HCT116 (cell line): ENCODE measurements around the gene ZYG11B. TPM values are rescaled to one million over a fixed set of nuclear protein-coding genes. Genes with fewer than 3 reads are reported as not detected.
"Not testable (repeated sequence)": the region's sequence is repeated elsewhere in the genome, so short reads cannot be mapped to it uniquely, and the experiment has no call there.

Experiments
- ATAC-seq: fragments of 200-7000 bp; cut with Tn5 transposase; 2 replicates; pipeline ENCODE4 v1.9.1; 2020; ENCODE audit warnings: mild to moderate bottlenecking, moderate library complexity
- BruUV-seq: library from RNA; stranded (reverse); fragments of 400-500 nt; replicated peaks from 2 replicates; lab custom pipeline; 2021; lab: Mats Ljungman, UMichigan
- CTCF ChIA-PET: fragments of 300-600 bp; sonication (Branson Sonifier 250); formaldehyde crosslinking; loops from one replicate; lab custom pipeline; 2021; ENCODE audit warnings: antibody characterized with exemption; lab: Charles Lee
- POLR2A ChIA-PET: fragments of 300-600, 350-600 bp; sonication (Branson Sonifier 250); formaldehyde crosslinking; loops from one replicate; lab custom pipeline; 2021; ENCODE audit warnings: antibody characterized with exemption; lab: Charles Lee
- RAD21 ChIA-PET, 2 experiments: fragments of 300-600 bp; sonication (Branson Sonifier 250); formaldehyde crosslinking; loops; one replicate each; lab custom pipeline; 2023; ENCODE audit warnings: low total read pairs in 2 of 2; ENCODE audit not compliant: uncharacterized antibody in 2 of 2, unreplicated experiment in 2 of 2, low non-redundant PET in 1 of 2; lab: Charles Lee
- DNase-seq: peaks from one replicate; pipeline ENCODE4 v3.0.0-alpha.2; 2010; ENCODE audit warnings: low read depth, low spot score
- H2AFZ ChIP-seq: fragments of 200-600 bp; shearing (Covaris generic), sonication (generic); 2 replicates; pipeline ENCODE4 v1.6.1; 2017; ENCODE audit warnings: low read depth, mixed run types, mixed read lengths, antibody characterized with exemption, low read length; ENCODE audit not compliant: poor library complexity, severe bottlenecking
- H3K27ac ChIP-seq: 2 replicates; pipeline ENCODE4 v1.5.1; 2012; ENCODE audit warnings: low read depth, low read length
- H3K27me3 ChIP-seq: fragments of 200-600 bp; sonication (generic); 2 replicates; pipeline ENCODE4 v1.6.1; 2016; ENCODE audit warnings: mixed run types, low read length, mixed read lengths; ENCODE audit not compliant: insufficient read depth
- H3K36me3 ChIP-seq, 2 experiments: fragments of 200-500 bp in 1 of 2; fragments of 200-600 bp in 1 of 2; sonication (Bioruptor generic) in 1 of 2; sonication (generic) in 1 of 2; 2 replicates each; pipeline versions ENCODE4 v1.5.1 to v1.6.1; 2014 to 2016; ENCODE audit warnings: low read length in 2 of 2, inconsistent platforms in 1 of 2, mixed read lengths in 1 of 2, mixed run types in 1 of 2; ENCODE audit not compliant: insufficient read depth in 2 of 2, control insufficient read depth in 1 of 2
- H3K4me1 ChIP-seq, 2 experiments: fragments of 200-600 bp in 1 of 2; sonication (generic) in 1 of 2; 2 replicates each; pipeline versions ENCODE4 v1.5.1 to v1.6.1; 2012 to 2017; ENCODE audit warnings: low read length in 2 of 2, inconsistent platforms in 1 of 2, mild to moderate bottlenecking in 1 of 2, mixed read lengths in 1 of 2, mixed run types in 1 of 2, moderate library complexity in 1 of 2; ENCODE audit not compliant: insufficient read depth in 2 of 2, control insufficient read depth in 1 of 2
- H3K4me2 ChIP-seq: fragments of 200-600 bp; sonication (generic); 2 replicates; pipeline ENCODE4 v1.6.1; 2017; ENCODE audit warnings: mixed run types, low read length, mixed read lengths
- H3K4me3 ChIP-seq, 2 experiments: fragments of 200-600 bp in 1 of 2; sonication (generic) in 1 of 2; replicated peaks in 1 of 2; 2 replicates each; pipeline ENCODE4 v1.5.1; 2011 to 2016; ENCODE audit warnings: low read length in 2 of 2, control low read depth in 1 of 2, low read depth in 1 of 2, mild to moderate bottlenecking in 1 of 2, mixed read lengths in 1 of 2, mixed run types in 1 of 2
- H3K79me2 ChIP-seq: fragments of 200-600 bp; sonication (generic); 2 replicates; pipeline ENCODE4 v1.6.1; 2017; ENCODE audit warnings: mild to moderate bottlenecking, mixed run types, low read length, moderate library complexity, mixed read lengths; ENCODE audit not compliant: insufficient read depth
- H3K9ac ChIP-seq: fragments of 200-600 bp; sonication (generic); 2 replicates; pipeline ENCODE4 v1.6.1; 2016; ENCODE audit warnings: low read length, mixed read lengths
- H3K9me2 ChIP-seq: fragments of 200-600 bp; sonication (generic), shearing (Covaris generic); 2 replicates; pipeline ENCODE4 v1.6.1; 2017; ENCODE audit warnings: mixed run types, mild to moderate bottlenecking, moderate library complexity; ENCODE audit not compliant: insufficient read depth
- H3K9me3 ChIP-seq, 2 experiments: fragments of 200-500 bp in 1 of 2; fragments of 200-600 bp in 1 of 2; sonication (Bioruptor generic) in 1 of 2; sonication (generic) in 1 of 2; 2 replicates each; pipeline ENCODE4 v1.6.1; 2014 to 2017; ENCODE audit warnings: low read length in 2 of 2, mixed read lengths in 2 of 2, inconsistent platforms in 1 of 2, low read depth in 1 of 2, mild to moderate bottlenecking in 1 of 2, mixed run types in 1 of 2, moderate library complexity in 1 of 2; ENCODE audit not compliant: control insufficient read depth in 1 of 2, insufficient read depth in 1 of 2
- H4K20me1 ChIP-seq: fragments of 200-600 bp; sonication (generic), shearing (Covaris generic); 2 replicates; pipeline ENCODE4 v1.6.1; 2017; ENCODE audit warnings: mixed run types, mild to moderate bottlenecking, moderate library complexity; ENCODE audit not compliant: insufficient read depth
- CTCF ChIP-seq, 3 experiments: fragments of 200-600 bp in 1 of 3; sonication (generic) in 1 of 3; IDR thresholded peaks in 2 of 3; conservative IDR thresholded peaks in 1 of 3; 2 replicates each; pipeline ENCODE4 v1.5.1; 2012 to 2017; ENCODE audit warnings: low read depth in 2 of 3, low read length in 2 of 3, antibody characterized with exemption in 1 of 3, borderline replicate concordance in 1 of 3, control low read depth in 1 of 3, mild to moderate bottlenecking in 1 of 3, mixed read lengths in 1 of 3, mixed run types in 1 of 3, moderate library complexity in 1 of 3; ENCODE audit not compliant: insufficient read depth in 1 of 3
- ELF1 ChIP-seq: IDR thresholded peaks from 2 replicates; pipeline ENCODE4 v1.6.1; 2012; ENCODE audit warnings: low read depth, borderline replicate concordance
- EZH2phosphoT487 ChIP-seq: fragments of 200-600 bp; IDR thresholded peaks from 2 replicates; pipeline ENCODE4 v1.6.1; 2018; ENCODE audit warnings: antibody characterized with exemption, borderline replicate concordance
- FOSL1 ChIP-seq: IDR thresholded peaks from 2 replicates; pipeline ENCODE4 v1.6.1; 2012; ENCODE audit warnings: low read depth
- SP1 ChIP-seq: IDR thresholded peaks from 2 replicates; pipeline ENCODE4 v1.6.1; 2012; ENCODE audit warnings: low read depth
- YY1 ChIP-seq: IDR thresholded peaks from 2 replicates; pipeline ENCODE4 v1.6.1; 2011; ENCODE audit warnings: low read length, low read depth, moderate library complexity, mild to moderate bottlenecking; ENCODE audit not compliant: insufficient replicate concordance; ENCODE audit errors: extremely low read depth
- ZBTB33 ChIP-seq: IDR thresholded peaks from 2 replicates; pipeline ENCODE4 v1.6.1; 2011; ENCODE audit warnings: mild to moderate bottlenecking, low read length, moderate library complexity; ENCODE audit not compliant: insufficient replicate concordance; ENCODE audit errors: extremely low read depth
- ZNF274 ChIP-seq: fragments of 200-500 bp; sonication (Bioruptor generic); IDR thresholded peaks from 2 replicates; pipeline ENCODE4 v1.6.1; 2014; ENCODE audit warnings: mild to moderate bottlenecking, low read depth, low read length, inconsistent platforms
- intact Hi-C: fragments of 100-400 bp; cut with micrococcal nuclease; formaldehyde crosslinking; loops from 2 replicates; pipeline ENCODE4 v1.10.0; 2022
- total RNA-seq: library from RNA; stranded (reverse); gene quantifications from one replicate; pipeline ENCODE4 v1.2.1, GENCODE V29; 2021; ENCODE audit not compliant: unreplicated experiment

ZYG11B gene
- total RNA-seq, 1 experiment from 2014 or later = 20.7 TPM

GRCh38 chr1:52842643-52843310 is 116.5 kb downstream of the ZYG11B start, which contains the start of gene ZYG11A:
TSS of gene ZYG11A (plus strand) at chr1:52842760. CDS start at chr1:52842884, 124 bp downstream.
- Histone ChIP-seq H3K4me2 (no peak within 1 kb of the TSS), H3K4me3 (no peak within 1 kb of the TSS), H3K36me3 (no peaks in the 10 kb centered on the region), H3K9me2 (no peaks in the 10 kb centered on the region), H3K79me2 (no peaks in the 10 kb centered on the region), H4K20me1 (no peaks in the 10 kb centered on the region), H3K4me1 (no peaks in the 10 kb centered on the region), H3K9me3 (no peaks in the 10 kb centered on the region), H3K27ac (no peak within 1 kb of the TSS), H3K27me3 (no peaks in the 10 kb centered on the region), H2AFZ (no peak within 1 kb of the TSS), H3K9ac (no peak within 1 kb of the TSS)
- no peak for DNase-seq
- ChIA-PET CTCF (no interaction called here), RAD21 (no interaction called here), POLR2A (no interaction called here)
- intact Hi-C loops = no loop called here
- no peak for TF ChIP-seq EZH2phosphoT487
- TF ChIP-seq YY1 = no peak
- no peak for TF ChIP-seq CTCF (IDR thresholded peaks at IDR 0.05 in 2 of 3, conservative IDR thresholded peaks at IDR 0.05 in 1 of 3; ENCODE audit: borderline replicate concordance in 1 of 3, insufficient read depth in 1 of 3, low read depth in 2 of 3, low read length in 2 of 3)
- TF ChIP-seq ZNF274 = no peak
- no peak for TF ChIP-seq ZBTB33
- no peak for TF ChIP-seq ELF1
- TF ChIP-seq SP1 = no peak
- no peak for TF ChIP-seq FOSL1
- no TSS peak for BruUV-seq
- ATAC-seq = no peak

- intact Hi-C loops, POLR2A ChIA-PET, H4K20me1 ChIP-seq, H3K9me3 ChIP-seq, H3K4me1 ChIP-seq, H3K27ac ChIP-seq, H3K9me2 ChIP-seq, RAD21 ChIA-PET, BruUV-seq, H3K36me3 ChIP-seq, DNase-seq, H3K4me2 ChIP-seq, H3K4me3 ChIP-seq, H3K9ac ChIP-seq, H3K27me3 ChIP-seq, H3K79me2 ChIP-seq, ATAC-seq, CTCF ChIA-PET: not testable (repeated sequence)
- peak overlapping the region; percentile 35 for H2AFZ ChIP-seq
Measured at GRCh38 chr1:52845119-52845518, 118.9 kb downstream of the ZYG11B start.
